Neural progenitor cell (in vitro differentiated cells): ENCODE measurements around the gene RPS27L.
"Not testable (repeated sequence)": the region's sequence is repeated elsewhere in the genome, so short reads cannot be mapped to it uniquely, and the experiment has no call there.

ENCODE experiments used
- EZH2 ChIP-seq: fragments of 200-600 bp; sonication (generic); IDR thresholded peaks from 2 replicates; pipeline ENCODE4 v1.6.1; 2017; ENCODE audit warnings: antibody characterized with exemption, mild to moderate bottlenecking, moderate library complexity
- EZH2phosphoT487 ChIP-seq: fragments of 200-600 bp; sonication (generic); IDR thresholded peaks from 2 replicates; pipeline ENCODE4 v1.6.1; 2017; ENCODE audit warnings: antibody characterized with exemption
- TF ChIP-seq, protein P1 (sequence below): fragments of 200-600 bp; sonication (generic); IDR thresholded peaks from 2 replicates; pipeline ENCODE4 v1.5.1; 2017; ENCODE audit warnings: antibody characterized with exemption, mild to moderate bottlenecking

DNA sequence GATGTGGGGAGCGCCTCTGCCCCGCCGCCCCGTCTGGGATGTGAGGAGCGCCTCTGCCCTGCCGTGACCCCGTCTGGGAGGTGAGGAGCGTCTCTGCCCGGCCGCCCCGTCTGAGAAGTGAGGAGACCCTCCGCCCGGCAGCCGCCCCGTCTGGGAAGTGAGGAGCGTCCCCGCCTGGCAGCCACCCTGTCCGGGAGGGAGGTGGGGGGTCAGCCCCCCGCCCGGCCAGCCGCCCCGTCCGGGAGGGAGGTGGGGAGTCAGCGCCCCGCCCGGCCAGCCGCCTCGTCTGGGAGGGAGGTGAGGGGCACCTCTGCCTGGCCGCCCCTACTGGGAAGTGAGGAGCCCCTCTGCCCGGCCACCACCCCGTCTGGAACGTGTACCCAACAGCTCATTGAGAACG, 58.4 kb downstream of the RPS27L start:
- not testable (repeated sequence) for TF ChIP-seq EZH2, EZH2phosphoT487
- TF ChIP-seq, protein P1, sequence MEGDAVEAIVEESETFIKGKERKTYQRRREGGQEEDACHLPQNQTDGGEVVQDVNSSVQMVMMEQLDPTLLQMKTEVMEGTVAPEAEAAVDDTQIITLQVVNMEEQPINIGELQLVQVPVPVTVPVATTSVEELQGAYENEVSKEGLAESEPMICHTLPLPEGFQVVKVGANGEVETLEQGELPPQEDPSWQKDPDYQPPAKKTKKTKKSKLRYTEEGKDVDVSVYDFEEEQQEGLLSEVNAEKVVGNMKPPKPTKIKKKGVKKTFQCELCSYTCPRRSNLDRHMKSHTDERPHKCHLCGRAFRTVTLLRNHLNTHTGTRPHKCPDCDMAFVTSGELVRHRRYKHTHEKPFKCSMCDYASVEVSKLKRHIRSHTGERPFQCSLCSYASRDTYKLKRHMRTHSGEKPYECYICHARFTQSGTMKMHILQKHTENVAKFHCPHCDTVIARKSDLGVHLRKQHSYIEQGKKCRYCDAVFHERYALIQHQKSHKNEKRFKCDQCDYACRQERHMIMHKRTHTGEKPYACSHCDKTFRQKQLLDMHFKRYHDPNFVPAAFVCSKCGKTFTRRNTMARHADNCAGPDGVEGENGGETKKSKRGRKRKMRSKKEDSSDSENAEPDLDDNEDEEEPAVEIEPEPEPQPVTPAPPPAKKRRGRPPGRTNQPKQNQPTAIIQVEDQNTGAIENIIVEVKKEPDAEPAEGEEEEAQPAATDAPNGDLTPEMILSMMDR: not testable (repeated sequence)
